ENCODE results near the gene ZNF587. TPM values are rescaled to one million over a fixed set of nuclear protein-coding genes. Genes with fewer than 3 reads are reported as not detected.

The ZNF587 gene
- total RNA-seq, result 10.7 and 24.6 TPM in 2 replicates

DNA sequence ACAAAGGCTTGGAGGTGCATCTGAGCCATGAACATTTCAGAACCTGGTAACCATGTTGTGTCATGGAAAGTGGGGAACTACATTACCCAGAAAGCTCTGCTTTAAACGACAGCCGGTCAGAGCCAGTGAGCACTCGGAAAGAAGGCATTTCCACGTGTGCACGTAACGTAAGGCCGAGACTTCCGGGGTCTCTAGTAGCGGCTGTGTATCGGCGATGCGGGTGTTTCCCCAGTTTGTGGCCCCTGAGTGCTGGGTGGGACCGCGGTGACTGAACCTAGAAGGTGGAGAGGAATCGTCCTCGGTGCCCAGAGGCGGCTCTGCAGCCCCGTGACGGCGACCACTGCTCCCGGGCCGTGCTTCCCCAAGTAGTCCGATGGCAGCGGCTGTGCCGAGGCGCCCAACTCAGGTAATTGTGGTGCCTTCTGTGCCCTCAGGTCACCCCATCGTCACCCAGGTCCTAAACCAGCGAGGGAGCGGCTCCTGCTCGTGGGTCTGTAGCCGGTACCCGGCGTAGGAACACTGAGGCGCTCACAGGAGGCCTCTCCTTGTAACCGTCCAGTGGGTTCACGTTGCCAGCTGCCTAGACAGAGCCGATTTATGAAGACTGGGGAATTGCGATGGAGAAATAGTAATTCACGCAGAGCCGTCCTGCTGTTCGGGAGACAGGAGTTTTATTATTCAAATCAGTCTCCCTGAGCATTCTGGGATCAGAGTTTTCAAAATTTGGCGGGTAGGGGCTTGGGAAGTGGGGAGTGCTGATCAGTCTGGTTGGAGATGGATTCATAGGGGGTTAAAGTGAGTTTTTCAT, at the start of gene ZNF587:
Gene ZNF587, plus strand, starts transcription at position 194 of the 808 bp plus-strand sequence. Its CDS starts 180 bp downstream, at position 374.

DNA sequence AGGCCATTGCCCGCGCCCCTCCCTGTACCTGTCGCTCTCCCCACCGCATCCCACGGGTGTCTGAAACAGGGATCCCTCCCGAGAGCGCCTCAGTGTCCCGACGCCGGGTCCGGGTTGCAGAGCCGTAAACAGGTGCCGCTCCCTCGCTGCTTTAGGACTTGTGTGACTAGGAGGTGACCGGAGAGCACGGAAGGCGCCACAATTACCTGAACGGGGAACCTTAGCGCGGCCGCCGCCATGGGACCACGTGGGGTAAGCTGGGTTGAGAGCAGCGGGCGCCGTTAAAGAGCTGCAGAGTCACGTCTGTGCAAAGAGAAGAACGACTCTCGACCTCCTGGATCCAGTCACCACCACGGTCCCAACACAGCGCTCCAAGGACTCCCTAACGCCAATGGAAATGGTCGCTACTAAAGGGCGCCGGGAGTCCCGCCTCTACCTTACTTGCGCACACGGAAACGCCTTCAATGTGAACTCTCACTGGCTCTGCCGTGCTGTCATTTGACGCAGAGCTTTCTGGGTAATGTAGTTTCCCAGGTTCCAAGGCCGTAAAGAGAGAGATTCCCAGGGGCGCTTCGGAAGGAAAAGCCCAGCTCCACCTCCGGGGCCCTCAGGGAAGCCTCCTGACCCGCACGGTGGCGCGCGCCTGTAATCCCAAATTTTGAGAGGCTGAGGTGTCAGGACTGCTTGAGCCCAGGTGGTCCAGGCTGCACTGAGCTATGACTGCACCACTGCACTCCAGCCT, 35.0 kb upstream of the ZNF587 start, which contains the start of gene ZNF552:
Gene ZNF552, minus strand, starts transcription at position 409 of the 742 bp plus-strand sequence. Its CDS starts 170 bp downstream, at position 239.

DNA sequence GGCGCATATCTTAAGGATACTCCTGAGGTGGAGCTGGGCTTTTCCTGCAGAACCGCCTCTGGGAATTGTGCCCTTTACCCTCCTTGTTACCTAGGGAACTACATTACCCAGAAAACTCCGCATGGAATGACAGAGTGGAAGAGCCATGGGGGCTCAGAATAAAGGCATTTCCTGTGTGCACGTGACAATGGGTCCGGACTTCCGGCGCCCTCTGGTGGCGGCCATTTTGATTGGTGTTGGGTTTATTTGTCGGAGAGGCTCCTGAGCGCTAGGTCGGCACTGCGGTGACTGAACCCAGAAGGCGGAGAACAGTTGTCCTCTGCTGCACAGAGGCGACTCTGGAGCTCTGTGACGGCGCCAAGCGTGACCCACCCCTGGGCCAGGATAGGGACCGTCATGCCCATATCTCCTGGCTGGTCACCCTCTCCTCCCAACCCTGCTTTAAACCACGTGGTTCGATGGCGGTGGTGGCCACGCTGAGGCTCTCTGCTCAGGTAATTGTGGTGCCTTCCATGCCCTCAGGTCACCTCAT, 19.5 kb upstream of the ZNF587 start, which contains the start of gene ZNF587B:
Gene ZNF587B, plus strand, starts transcription at position 229 of the 532 bp plus-strand sequence. Its CDS starts 230 bp downstream, at position 459.

DNA sequence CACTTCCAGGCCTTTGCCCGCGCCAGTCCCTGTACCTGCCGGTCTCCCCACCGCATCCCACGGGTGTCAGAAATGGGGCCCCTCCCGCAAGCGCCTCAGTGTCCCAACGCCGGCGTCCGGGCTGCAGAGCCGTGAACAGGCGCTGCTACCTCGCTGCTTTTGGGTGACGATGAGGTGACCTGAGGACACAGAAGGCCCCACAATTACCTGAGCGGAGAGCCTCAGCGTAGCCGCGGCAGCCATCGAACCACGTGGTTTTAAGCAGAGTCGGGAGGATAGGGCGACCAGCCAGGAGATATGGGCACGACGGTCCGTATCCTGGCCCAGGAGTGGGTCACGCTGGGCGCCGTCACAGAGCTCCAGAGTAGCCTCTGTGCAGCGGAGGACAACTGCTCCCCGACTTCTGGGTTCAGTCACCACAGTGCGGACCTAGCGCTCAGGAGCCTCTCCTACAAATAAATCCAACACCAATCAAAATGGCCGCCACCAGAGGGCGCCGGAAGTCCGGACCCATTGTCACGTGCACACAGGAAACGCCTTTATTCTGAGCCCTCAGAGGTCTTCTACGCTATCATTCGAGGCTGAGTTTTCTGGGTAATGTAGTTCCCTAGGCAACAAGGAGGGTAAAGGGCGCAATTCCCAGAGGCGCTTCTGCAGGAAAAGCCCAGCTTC, 39.0 kb downstream of the ZNF587 start, which contains the start of gene ZNF814:
Gene ZNF814, minus strand, starts transcription at position 478 of the 672 bp plus-strand sequence. Its CDS starts 235 bp downstream, at position 243.

Other genes starting within 250 kb of the ZNF587 start
- 1.5 and 1.7 TPM in 2 replicates for gene ZNF530, start 250.0 kb upstream of the ZNF587 start, total RNA-seq
- gene ZNF134, start 235.6 kb upstream of the ZNF587 start, total RNA-seq, result 16.2 and 34.6 TPM in 2 replicates
- 4.4 and 4.5 TPM in 2 replicates for gene ZNF211, start 216.7 kb upstream of the ZNF587 start, total RNA-seq
- gene ZSCAN4, start 180.9 kb upstream of the ZNF587 start, total RNA-seq, result not detected in 2 replicates
- 5.1 and 5.9 TPM in 2 replicates for gene ZNF551, start 167.9 kb upstream of the ZNF587 start, total RNA-seq
- 3.6 and 4.7 TPM in 2 replicates for gene ZNF154, start 140.7 kb upstream of the ZNF587 start, total RNA-seq
- 5.6 and 7.5 TPM in 2 replicates for gene ZNF671, start 122.2 kb upstream of the ZNF587 start, total RNA-seq
- 6.7 and 7.4 TPM in 2 replicates for gene ZNF776, start 103.0 kb upstream of the ZNF587 start, total RNA-seq
- 8.6 and 9.0 TPM in 2 replicates for gene ZNF586, start 80.2 kb upstream of the ZNF587 start, total RNA-seq
- 2.0 and 3.4 TPM in 2 replicates for gene ZNF552, start 34.9 kb upstream of the ZNF587 start, total RNA-seq
- 11.0 and 12.4 TPM in 2 replicates for gene ZNF587B, start 19.6 kb upstream of the ZNF587 start, total RNA-seq
- gene ZNF814, start 39.2 kb downstream of the ZNF587 start, total RNA-seq, result 5.7 and 8.9 TPM in 2 replicates
- gene ZNF417, start 66.7 kb downstream of the ZNF587 start, total RNA-seq, result 7.2 and 7.5 TPM in 2 replicates
- gene ZNF418, start 85.5 kb downstream of the ZNF587 start, total RNA-seq, result 1.9 and 3.7 TPM in 2 replicates
- gene ZNF256, start 97.8 kb downstream of the ZNF587 start, total RNA-seq, result 4.1 and 6.2 TPM in 2 replicates
- 0.64 TPM in 1 of 2 replicates, not detected in the other for gene C19orf18, start 124.7 kb downstream of the ZNF587 start, total RNA-seq
- gene ZNF606, start 153.0 kb downstream of the ZNF587 start, total RNA-seq, result 13.3 and 16.1 TPM in 2 replicates
- not detected in 2 replicates for gene ZSCAN1, start 184.2 kb downstream of the ZNF587 start, total RNA-seq
- 3.9 and 5.3 TPM in 2 replicates for gene ZNF135, start 209.4 kb downstream of the ZNF587 start, total RNA-seq
- 49.3 and 52.7 TPM in 2 replicates for gene ZSCAN18, start 248.4 kb downstream of the ZNF587 start, total RNA-seq

All from cardiac ventricle fibroblast (primary cell).